HCT116 (cell line): ENCODE results near the gene XAF1. TPM values are rescaled to one million over a fixed set of nuclear protein-coding genes. Genes with fewer than 3 reads are reported as not detected.

Experiments used
- ATAC-seq: fragments of 200-7000 bp; cut with Tn5 transposase; 2 replicates; pipeline ENCODE4 v1.9.1; 2020; ENCODE audit warnings: mild to moderate bottlenecking, moderate library complexity
- BruUV-seq: library from RNA; stranded (reverse); fragments of 400-500 nt; replicated peaks from 2 replicates; lab custom pipeline; 2021; lab: Mats Ljungman, UMichigan
- CTCF ChIA-PET: fragments of 300-600 bp; sonication (Branson Sonifier 250); formaldehyde crosslinking; loops from one replicate; lab custom pipeline; 2021; ENCODE audit warnings: antibody characterized with exemption; lab: Charles Lee
- POLR2A ChIA-PET: fragments of 300-600, 350-600 bp; sonication (Branson Sonifier 250); formaldehyde crosslinking; loops from one replicate; lab custom pipeline; 2021; ENCODE audit warnings: antibody characterized with exemption; lab: Charles Lee
- RAD21 ChIA-PET, 2 experiments: fragments of 300-600 bp; sonication (Branson Sonifier 250); formaldehyde crosslinking; loops; one replicate each; lab custom pipeline; 2023; ENCODE audit warnings: low total read pairs in 2 of 2; ENCODE audit not compliant: uncharacterized antibody in 2 of 2, unreplicated experiment in 2 of 2, low non-redundant PET in 1 of 2; lab: Charles Lee
- DNase-seq: peaks from one replicate; pipeline ENCODE4 v3.0.0-alpha.2; 2010; ENCODE audit warnings: low read depth, low spot score
- H2AFZ ChIP-seq: fragments of 200-600 bp; shearing (Covaris generic), sonication (generic); 2 replicates; pipeline ENCODE4 v1.6.1; 2017; ENCODE audit warnings: low read depth, mixed run types, mixed read lengths, antibody characterized with exemption, low read length; ENCODE audit not compliant: poor library complexity, severe bottlenecking
- H3K27ac ChIP-seq: 2 replicates; pipeline ENCODE4 v1.5.1; 2012; ENCODE audit warnings: low read depth, low read length
- H3K27me3 ChIP-seq: fragments of 200-600 bp; sonication (generic); 2 replicates; pipeline ENCODE4 v1.6.1; 2016; ENCODE audit warnings: mixed run types, low read length, mixed read lengths; ENCODE audit not compliant: insufficient read depth
- H3K36me3 ChIP-seq, 2 experiments: fragments of 200-500 bp in 1 of 2; fragments of 200-600 bp in 1 of 2; sonication (Bioruptor generic) in 1 of 2; sonication (generic) in 1 of 2; 2 replicates each; pipeline versions ENCODE4 v1.5.1 to v1.6.1; 2014 to 2016; ENCODE audit warnings: low read length in 2 of 2, inconsistent platforms in 1 of 2, mixed read lengths in 1 of 2, mixed run types in 1 of 2; ENCODE audit not compliant: insufficient read depth in 2 of 2, control insufficient read depth in 1 of 2
- H3K4me1 ChIP-seq, 2 experiments: fragments of 200-600 bp in 1 of 2; sonication (generic) in 1 of 2; 2 replicates each; pipeline versions ENCODE4 v1.5.1 to v1.6.1; 2012 to 2017; ENCODE audit warnings: low read length in 2 of 2, inconsistent platforms in 1 of 2, mild to moderate bottlenecking in 1 of 2, mixed read lengths in 1 of 2, mixed run types in 1 of 2, moderate library complexity in 1 of 2; ENCODE audit not compliant: insufficient read depth in 2 of 2, control insufficient read depth in 1 of 2
- H3K4me2 ChIP-seq: fragments of 200-600 bp; sonication (generic); 2 replicates; pipeline ENCODE4 v1.6.1; 2017; ENCODE audit warnings: mixed run types, low read length, mixed read lengths
- H3K4me3 ChIP-seq, 2 experiments: fragments of 200-600 bp in 1 of 2; sonication (generic) in 1 of 2; replicated peaks in 1 of 2; 2 replicates each; pipeline ENCODE4 v1.5.1; 2011 to 2016; ENCODE audit warnings: low read length in 2 of 2, control low read depth in 1 of 2, low read depth in 1 of 2, mild to moderate bottlenecking in 1 of 2, mixed read lengths in 1 of 2, mixed run types in 1 of 2
- H3K79me2 ChIP-seq: fragments of 200-600 bp; sonication (generic); 2 replicates; pipeline ENCODE4 v1.6.1; 2017; ENCODE audit warnings: mild to moderate bottlenecking, mixed run types, low read length, moderate library complexity, mixed read lengths; ENCODE audit not compliant: insufficient read depth
- H3K9ac ChIP-seq: fragments of 200-600 bp; sonication (generic); 2 replicates; pipeline ENCODE4 v1.6.1; 2016; ENCODE audit warnings: low read length, mixed read lengths
- H3K9me2 ChIP-seq: fragments of 200-600 bp; sonication (generic), shearing (Covaris generic); 2 replicates; pipeline ENCODE4 v1.6.1; 2017; ENCODE audit warnings: mixed run types, mild to moderate bottlenecking, moderate library complexity; ENCODE audit not compliant: insufficient read depth
- H3K9me3 ChIP-seq, 2 experiments: fragments of 200-500 bp in 1 of 2; fragments of 200-600 bp in 1 of 2; sonication (Bioruptor generic) in 1 of 2; sonication (generic) in 1 of 2; 2 replicates each; pipeline ENCODE4 v1.6.1; 2014 to 2017; ENCODE audit warnings: low read length in 2 of 2, mixed read lengths in 2 of 2, inconsistent platforms in 1 of 2, low read depth in 1 of 2, mild to moderate bottlenecking in 1 of 2, mixed run types in 1 of 2, moderate library complexity in 1 of 2; ENCODE audit not compliant: control insufficient read depth in 1 of 2, insufficient read depth in 1 of 2
- H4K20me1 ChIP-seq: fragments of 200-600 bp; sonication (generic), shearing (Covaris generic); 2 replicates; pipeline ENCODE4 v1.6.1; 2017; ENCODE audit warnings: mixed run types, mild to moderate bottlenecking, moderate library complexity; ENCODE audit not compliant: insufficient read depth
- ELF1 ChIP-seq: IDR thresholded peaks from 2 replicates; pipeline ENCODE4 v1.6.1; 2012; ENCODE audit warnings: low read depth, borderline replicate concordance
- EZH2 ChIP-seq: fragments of 200-600 bp; sonication (generic); IDR thresholded peaks from 2 replicates; pipeline ENCODE4 v1.6.1; 2017; ENCODE audit warnings: antibody characterized with exemption, mixed run types
- FOSL1 ChIP-seq: IDR thresholded peaks from 2 replicates; pipeline ENCODE4 v1.6.1; 2012; ENCODE audit warnings: low read depth
- JUND ChIP-seq: IDR thresholded peaks from 2 replicates; pipeline ENCODE4 v1.6.1; 2012
- POLR2A ChIP-seq: IDR thresholded peaks from 2 replicates; pipeline ENCODE4 v1.7.0; 2011; ENCODE audit warnings: borderline replicate concordance; ENCODE audit not compliant: insufficient read depth, insufficient read length; ENCODE audit errors: extremely low read depth
- RAD21 ChIP-seq: IDR thresholded peaks from 2 replicates; pipeline ENCODE4 v1.6.1; 2012; ENCODE audit warnings: low read depth, mild to moderate bottlenecking
- REST ChIP-seq: IDR thresholded peaks from 2 replicates; pipeline ENCODE4 v1.6.1; 2012; ENCODE audit warnings: low read depth
- SIN3A ChIP-seq: IDR thresholded peaks from 2 replicates; pipeline ENCODE4 v1.6.1; 2012; ENCODE audit warnings: low read depth
- SRF ChIP-seq: IDR thresholded peaks from 2 replicates; pipeline ENCODE4 v1.6.1; 2012; ENCODE audit warnings: low read depth
- YY1 ChIP-seq: IDR thresholded peaks from 2 replicates; pipeline ENCODE4 v1.6.1; 2011; ENCODE audit warnings: low read length, low read depth, moderate library complexity, mild to moderate bottlenecking; ENCODE audit not compliant: insufficient replicate concordance; ENCODE audit errors: extremely low read depth
- ZFX ChIP-seq: fragments of 450-650 bp; IDR thresholded peaks from 2 replicates; pipeline ENCODE4 v1.6.1; 2017
- intact Hi-C: fragments of 100-400 bp; cut with micrococcal nuclease; formaldehyde crosslinking; loops from 2 replicates; pipeline ENCODE4 v1.10.0; 2022
- total RNA-seq: library from RNA; stranded (reverse); gene quantifications from one replicate; pipeline ENCODE4 v1.2.1, GENCODE V29; 2021; ENCODE audit not compliant: unreplicated experiment

Gene XAF1
- total RNA-seq, 1 experiment from 2014 or later = 0.25 TPM

GRCh38 chr17:6713918-6714271, 42.0 kb upstream of the XAF1 start:
- no peak for TF ChIP-seq JUND
- no peak for TF ChIP-seq SRF
- no peak for TF ChIP-seq FOSL1
- TF ChIP-seq RAD21 = no peak
- no peak for TF ChIP-seq YY1
- TF ChIP-seq SIN3A = no peak
- no peaks in the 10 kb centered on the region for H3K36me3 ChIP-seq
- H3K27ac ChIP-seq = no peak overlapping the region
- H3K4me1 ChIP-seq = peaks cover 8% of the 10 kb centered on the region in 2 experiments; a peak in 3 of 4 replicates
- no peaks in the 10 kb centered on the region for H3K79me2 ChIP-seq
- no peaks in the 10 kb centered on the region for H3K27me3 ChIP-seq
- H4K20me1 ChIP-seq = no peaks in the 10 kb centered on the region
- H3K9ac ChIP-seq = no peak overlapping the region
- H2AFZ ChIP-seq = no peak overlapping the region
- no peaks in the 10 kb centered on the region for H3K9me3 ChIP-seq
- intact Hi-C loops = no loop called here
- BruUV-seq = no TSS peak
- DNase-seq (no peak), ATAC-seq (no peak)
- no peaks in the 10 kb centered on the region for H3K9me2 ChIP-seq
- RAD21 ChIA-PET = no interaction called here
- CTCF ChIA-PET = interaction anchor here (3.1 kb wide), 1 partner anchor 12 kb away, joined by 10 read pairs; no protein-coding TSS in a partner anchor
- H3K4me3 ChIP-seq = no peak overlapping the region
- POLR2A ChIA-PET = interaction anchor here (0.5 kb wide), 1 partner anchor 253 kb away, joined by 3 read pairs; no protein-coding TSS in a partner anchor
- H3K4me2 ChIP-seq = no peak overlapping the region

GRCh38 chr17:6714315-6714874, 41.5 kb upstream of the XAF1 start:
- Histone ChIP-seq H3K4me3 (no peak overlapping the region), H3K36me3 (no peaks in the 10 kb centered on the region), H3K79me2 (no peaks in the 10 kb centered on the region), H3K27me3 (no peaks in the 10 kb centered on the region), H3K27ac (no peak overlapping the region), H3K4me2 (no peak overlapping the region), H3K9me2 (no peaks in the 10 kb centered on the region), H3K9ac (no peak overlapping the region), H4K20me1 (no peaks in the 10 kb centered on the region), H3K4me1 (peaks cover 8% of the 10 kb centered on the region in 2 experiments; a peak in 3 of 4 replicates), H2AFZ (no peak overlapping the region), H3K9me3 (no peaks in the 10 kb centered on the region)
- no peak for TF ChIP-seq REST
- TF ChIP-seq ZFX = no peak
- TF ChIP-seq JUND = no peak
- no peak for TF ChIP-seq ELF1
- TF ChIP-seq EZH2 = no peak
- no peak for TF ChIP-seq FOSL1
- TF ChIP-seq SRF = no peak
- no peak for TF ChIP-seq POLR2A
- ChIA-PET RAD21 (no interaction called here), POLR2A (no interaction called here), CTCF (interaction anchor here (3.1 kb wide), 1 partner anchor 13 kb away, joined by 10 read pairs; no protein-coding TSS in a partner anchor)
- intact Hi-C loops = no loop called here
- BruUV-seq = no TSS peak
- DNase-seq (no peak), ATAC-seq (no peak)
